ENCODE results near the gene LAMA3. TPM values are rescaled to one million over a fixed set of nuclear protein-coding genes. Genes with fewer than 3 reads are reported as not detected.

LAMA3 gene
- total RNA-seq, 1 experiment from 2014 or later: 8.1 TPM

GRCh38 chr18:23966909-23967308 is 277.7 kb downstream of the LAMA3 start:
- intact Hi-C loops (cut with micrococcal nuclease; ENCODE audit: unreplicated experiment): no loop called here
- CTCF ChIA-PET: interaction anchor here (0.6 kb wide), 1 partner anchor 219 kb away, joined by 3 read pairs; no protein-coding TSS in a partner anchor
- BruUV-seq (replicated peaks): no TSS peak
- in situ Hi-C loops (cut with HindIII; ENCODE audit: low pct_unique_long_range_greater_than_20kb, low sequenced_read_pairs): no loop called here
- TF ChIP-seq TCF7L2 (IDR thresholded peaks at IDR 0.05; ENCODE audit: low read depth, low read length) (no peak), SIN3A (IDR thresholded peaks at IDR 0.05; ENCODE audit: borderline replicate concordance, insufficient read depth, low read depth, low read length) (no peak), POLR2AphosphoS5 (IDR thresholded peaks at IDR 0.05; ENCODE audit: low read depth, low read length) (no peak), REST (IDR thresholded peaks at IDR 0.05; ENCODE audit: insufficient read depth in 1 of 2, low read depth in 2 of 2, low read length in 1 of 2) (no peak)
- TF ChIP-seq, protein P1, sequence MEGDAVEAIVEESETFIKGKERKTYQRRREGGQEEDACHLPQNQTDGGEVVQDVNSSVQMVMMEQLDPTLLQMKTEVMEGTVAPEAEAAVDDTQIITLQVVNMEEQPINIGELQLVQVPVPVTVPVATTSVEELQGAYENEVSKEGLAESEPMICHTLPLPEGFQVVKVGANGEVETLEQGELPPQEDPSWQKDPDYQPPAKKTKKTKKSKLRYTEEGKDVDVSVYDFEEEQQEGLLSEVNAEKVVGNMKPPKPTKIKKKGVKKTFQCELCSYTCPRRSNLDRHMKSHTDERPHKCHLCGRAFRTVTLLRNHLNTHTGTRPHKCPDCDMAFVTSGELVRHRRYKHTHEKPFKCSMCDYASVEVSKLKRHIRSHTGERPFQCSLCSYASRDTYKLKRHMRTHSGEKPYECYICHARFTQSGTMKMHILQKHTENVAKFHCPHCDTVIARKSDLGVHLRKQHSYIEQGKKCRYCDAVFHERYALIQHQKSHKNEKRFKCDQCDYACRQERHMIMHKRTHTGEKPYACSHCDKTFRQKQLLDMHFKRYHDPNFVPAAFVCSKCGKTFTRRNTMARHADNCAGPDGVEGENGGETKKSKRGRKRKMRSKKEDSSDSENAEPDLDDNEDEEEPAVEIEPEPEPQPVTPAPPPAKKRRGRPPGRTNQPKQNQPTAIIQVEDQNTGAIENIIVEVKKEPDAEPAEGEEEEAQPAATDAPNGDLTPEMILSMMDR (IDR thresholded peaks at IDR 0.05): no peak
- DNase-seq (ENCODE audit: low read depth, low spot score) (no peak), ATAC-seq (no peak)
- Histone ChIP-seq H3K27me3 (ENCODE audit: control insufficient read depth, insufficient read depth, low read length) (peaks cover 2% of the 10 kb centered on the region; the same call in 1 of the 2 replicates), H3K36me3 (ENCODE audit: control insufficient read depth, insufficient read depth, low read length) (no peaks in the 10 kb centered on the region), H3K9me3 (ENCODE audit: control insufficient read depth, insufficient read depth, low read depth, low read length) (no peaks in the 10 kb centered on the region), H3K27ac (ENCODE audit: low read length) (no peak overlapping the region), H3K4me3 (ENCODE audit: low read depth in 2 of 2, low read length in 2 of 2) (no peak overlapping the region), H3K4me1 (ENCODE audit: control insufficient read depth, insufficient read depth, low read length) (no peaks in the 10 kb centered on the region; the same call in 1 of the 2 replicates)
- POLR2A ChIA-PET: no interaction called here

DNA sequence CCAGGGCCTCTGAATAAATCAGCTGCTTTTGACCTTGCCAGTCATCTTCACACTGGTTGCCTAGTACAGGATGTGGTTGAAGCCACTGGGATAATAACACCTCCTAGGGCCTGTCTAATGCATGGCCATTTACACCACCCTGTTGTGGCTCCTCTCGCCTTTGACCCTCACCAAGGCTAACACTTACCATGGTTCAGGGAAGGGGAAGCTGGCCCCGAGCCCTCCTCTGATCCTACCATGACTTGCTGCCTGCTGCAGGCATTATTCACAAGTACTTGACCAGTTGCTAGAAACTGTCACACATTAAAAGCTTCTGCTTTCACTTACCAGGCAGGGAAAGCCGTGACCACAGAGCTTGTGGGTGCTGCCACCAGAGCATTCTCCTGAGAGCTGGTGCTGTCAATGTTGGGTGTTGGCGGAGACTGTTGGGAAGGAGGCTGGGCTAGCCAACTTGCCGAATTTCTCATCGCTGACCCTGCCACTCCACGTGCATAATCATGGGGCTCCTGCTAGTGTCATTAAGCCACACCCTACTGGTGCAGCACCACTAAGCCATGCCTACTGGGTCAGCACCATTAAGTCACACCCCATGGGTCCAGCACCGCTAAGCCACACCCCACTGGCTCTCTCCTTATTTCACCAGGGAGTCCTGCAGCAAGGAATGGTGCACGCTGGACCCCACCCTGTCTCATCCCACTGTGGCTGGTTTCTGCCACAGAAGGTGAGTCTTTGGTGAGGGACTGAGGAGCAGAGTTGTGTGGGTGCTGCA is 278.3 kb downstream of the LAMA3 start:
- ChIA-PET POLR2A (no interaction called here), CTCF (no interaction called here)
- H3K4me3 ChIP-seq (ENCODE audit: low read depth in 2 of 2, low read length in 2 of 2): no peak overlapping the region
- intact Hi-C loops (cut with micrococcal nuclease; ENCODE audit: unreplicated experiment): no loop called here
- BruUV-seq (replicated peaks): no TSS peak
- TF ChIP-seq, protein P1 (IDR thresholded peaks at IDR 0.05): no peak
- no peak for TF ChIP-seq POLR2AphosphoS5 (IDR thresholded peaks at IDR 0.05; ENCODE audit: low read depth, low read length)
- no peak for TF ChIP-seq TCF7L2 (IDR thresholded peaks at IDR 0.05; ENCODE audit: low read depth, low read length)
- no peak for TF ChIP-seq SIN3A (IDR thresholded peaks at IDR 0.05; ENCODE audit: borderline replicate concordance, insufficient read depth, low read depth, low read length)
- no peak for TF ChIP-seq REST (IDR thresholded peaks at IDR 0.05; ENCODE audit: insufficient read depth in 1 of 2, low read depth in 2 of 2, low read length in 1 of 2)
- H3K27ac ChIP-seq (ENCODE audit: low read length): no peak overlapping the region
- H3K36me3 ChIP-seq (ENCODE audit: control insufficient read depth, insufficient read depth, low read length): no peaks in the 10 kb centered on the region
- no peaks in the 10 kb centered on the region for H3K27me3 ChIP-seq (ENCODE audit: control insufficient read depth, insufficient read depth, low read length)
- in situ Hi-C loops (cut with HindIII; ENCODE audit: low pct_unique_long_range_greater_than_20kb, low sequenced_read_pairs): no loop called here
- no peak for ATAC-seq
- no peak for DNase-seq (ENCODE audit: low read depth, low spot score)
- H3K9me3 ChIP-seq (ENCODE audit: control insufficient read depth, insufficient read depth, low read depth, low read length): no peaks in the 10 kb centered on the region
- H3K4me1 ChIP-seq (ENCODE audit: control insufficient read depth, insufficient read depth, low read length): no peaks in the 10 kb centered on the region; the same call in 1 of the 2 replicates

Measured in Panc1 (cell line).